Neural progenitor cell (in vitro differentiated cells): Measurements from ENCODE around the gene GP5. TPM values are rescaled to one million over a fixed set of nuclear protein-coding genes. Genes with fewer than 3 reads are reported as not detected.

Source experiments
- DNase-seq: peaks from one replicate; pipeline ENCODE4 v3.0.0-alpha.2; 2016; ENCODE audit warnings: low spot score
- H2AFZ ChIP-seq: fragments of 200-600 bp; sonication (generic); replicated peaks from 2 replicates; pipeline ENCODE4 v1.6.1; 2016; ENCODE audit warnings: antibody characterized with exemption
- H3F3A ChIP-seq: fragments of 200-600 bp; sonication (generic); 2 replicates; pipeline ENCODE4 v1.6.1; 2016; ENCODE audit warnings: antibody characterized with exemption, low read depth
- H3K27ac ChIP-seq: fragments of 200-600 bp; sonication (generic); 2 replicates; pipeline ENCODE4 v1.5.1; 2016; ENCODE audit warnings: mild to moderate bottlenecking
- H3K27me3 ChIP-seq: fragments of 200-600 bp; sonication (generic); 2 replicates; pipeline ENCODE4 v1.6.1; 2016; ENCODE audit warnings: mild to moderate bottlenecking, moderate library complexity
- H3K36me3 ChIP-seq: fragments of 200-600 bp; sonication (generic); 2 replicates; pipeline ENCODE4 v1.5.1; 2016
- H3K4me1 ChIP-seq: fragments of 200-600 bp; sonication (generic); 2 replicates; pipeline ENCODE4 v1.6.1; 2016; ENCODE audit warnings: mixed run types
- H3K4me2 ChIP-seq: fragments of 200-600 bp; sonication (generic); 2 replicates; pipeline ENCODE4 v1.6.1; 2016
- H3K4me3 ChIP-seq: fragments of 200-600 bp; sonication (generic); 2 replicates; pipeline ENCODE4 v1.5.1; 2016
- H3K79me2 ChIP-seq: fragments of 200-600 bp; sonication (generic); 2 replicates; pipeline ENCODE4 v1.6.1; 2016; ENCODE audit warnings: low read depth
- H3K9ac ChIP-seq: fragments of 200-600 bp; sonication (generic); 2 replicates; pipeline ENCODE4 v1.6.1; 2016
- H3K9me3 ChIP-seq: fragments of 200-600 bp; sonication (generic); 2 replicates; pipeline ENCODE4 v1.5.1; 2016; ENCODE audit warnings: low read depth
- H4K20me1 ChIP-seq: fragments of 200-600 bp; sonication (generic); 2 replicates; pipeline ENCODE4 v1.6.1; 2016; ENCODE audit warnings: low read depth
- H3K27ac Mint-ChIP-seq: 3 replicates; pipeline ENCODE4 v1.8.0; 2021; ENCODE audit warnings: mixed read lengths
- H3K27me3 Mint-ChIP-seq: 2 replicates; pipeline ENCODE4 v1.8.0; 2022; ENCODE audit warnings: low read depth, mild to moderate bottlenecking, inconsistent platforms, moderate library complexity, mixed read lengths; ENCODE audit not compliant: insufficient read depth
- H3K36me3 Mint-ChIP-seq: 3 replicates; pipeline ENCODE4 v1.8.0; 2021; ENCODE audit warnings: mixed read lengths
- H3K4me1 Mint-ChIP-seq: 3 replicates; pipeline ENCODE4 v1.8.0; 2021; ENCODE audit warnings: mixed read lengths
- H3K4me3 Mint-ChIP-seq: 3 replicates; pipeline ENCODE4 v1.8.0; 2021; ENCODE audit warnings: mild to moderate bottlenecking, moderate library complexity, mixed read lengths
- H3K9me3 Mint-ChIP-seq: 3 replicates; pipeline ENCODE4 v1.8.0; 2020; ENCODE audit warnings: mixed read lengths
- EZH2 ChIP-seq: fragments of 200-600 bp; sonication (generic); IDR thresholded peaks from 2 replicates; pipeline ENCODE4 v1.6.1; 2017; ENCODE audit warnings: antibody characterized with exemption, mild to moderate bottlenecking, moderate library complexity
- EZH2phosphoT487 ChIP-seq: fragments of 200-600 bp; sonication (generic); IDR thresholded peaks from 2 replicates; pipeline ENCODE4 v1.6.1; 2017; ENCODE audit warnings: antibody characterized with exemption
- total RNA-seq: library from RNA; depleted of rRNA; stranded (reverse); fragments of >200 nt; gene quantifications from 2 replicates; pipeline ENCODE4 v1.2.3, GENCODE V29; 2015; ENCODE audit warnings: low replicate concordance
- TF ChIP-seq, protein P1 (sequence below): fragments of 200-600 bp; sonication (generic); IDR thresholded peaks from 2 replicates; pipeline ENCODE4 v1.5.1; 2017; ENCODE audit warnings: antibody characterized with exemption, mild to moderate bottlenecking

Gene GP5
- total RNA-seq, 1 donor from 2014 or later = not detected

GRCh38 chr3:194381460-194381875 is 17.6 kb downstream of the GP5 start:
- Histone ChIP-seq H3K27me3 (no peaks in the 10 kb centered on the region), H2AFZ (no peak overlapping the region), H3K9me3 (no peaks in the 10 kb centered on the region), H3K36me3 (no peaks in the 10 kb centered on the region), H3K4me3 (no peak overlapping the region), H4K20me1 (no peaks in the 10 kb centered on the region), H3K4me2 (no peak overlapping the region), H3K4me1 (peaks cover 58% of the 10 kb centered on the region), H3K27ac (no peak overlapping the region), H3F3A (peaks cover 40% of the 10 kb centered on the region), H3K9ac (no peak overlapping the region), H3K79me2 (no peaks in the 10 kb centered on the region)
- H3K4me1 Mint-ChIP-seq = peaks cover 42% of the 10 kb centered on the region
- H3K9me3 Mint-ChIP-seq = no peaks in the 10 kb centered on the region
- TF ChIP-seq, protein P1, sequence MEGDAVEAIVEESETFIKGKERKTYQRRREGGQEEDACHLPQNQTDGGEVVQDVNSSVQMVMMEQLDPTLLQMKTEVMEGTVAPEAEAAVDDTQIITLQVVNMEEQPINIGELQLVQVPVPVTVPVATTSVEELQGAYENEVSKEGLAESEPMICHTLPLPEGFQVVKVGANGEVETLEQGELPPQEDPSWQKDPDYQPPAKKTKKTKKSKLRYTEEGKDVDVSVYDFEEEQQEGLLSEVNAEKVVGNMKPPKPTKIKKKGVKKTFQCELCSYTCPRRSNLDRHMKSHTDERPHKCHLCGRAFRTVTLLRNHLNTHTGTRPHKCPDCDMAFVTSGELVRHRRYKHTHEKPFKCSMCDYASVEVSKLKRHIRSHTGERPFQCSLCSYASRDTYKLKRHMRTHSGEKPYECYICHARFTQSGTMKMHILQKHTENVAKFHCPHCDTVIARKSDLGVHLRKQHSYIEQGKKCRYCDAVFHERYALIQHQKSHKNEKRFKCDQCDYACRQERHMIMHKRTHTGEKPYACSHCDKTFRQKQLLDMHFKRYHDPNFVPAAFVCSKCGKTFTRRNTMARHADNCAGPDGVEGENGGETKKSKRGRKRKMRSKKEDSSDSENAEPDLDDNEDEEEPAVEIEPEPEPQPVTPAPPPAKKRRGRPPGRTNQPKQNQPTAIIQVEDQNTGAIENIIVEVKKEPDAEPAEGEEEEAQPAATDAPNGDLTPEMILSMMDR = no peak
- no peaks in the 10 kb centered on the region for H3K36me3 Mint-ChIP-seq
- no peak overlapping the region for H3K27ac Mint-ChIP-seq
- H3K27me3 Mint-ChIP-seq = peaks cover 8% of the 10 kb centered on the region
- H3K4me3 Mint-ChIP-seq = no peak overlapping the region
- no peak for DNase-seq

DNA sequence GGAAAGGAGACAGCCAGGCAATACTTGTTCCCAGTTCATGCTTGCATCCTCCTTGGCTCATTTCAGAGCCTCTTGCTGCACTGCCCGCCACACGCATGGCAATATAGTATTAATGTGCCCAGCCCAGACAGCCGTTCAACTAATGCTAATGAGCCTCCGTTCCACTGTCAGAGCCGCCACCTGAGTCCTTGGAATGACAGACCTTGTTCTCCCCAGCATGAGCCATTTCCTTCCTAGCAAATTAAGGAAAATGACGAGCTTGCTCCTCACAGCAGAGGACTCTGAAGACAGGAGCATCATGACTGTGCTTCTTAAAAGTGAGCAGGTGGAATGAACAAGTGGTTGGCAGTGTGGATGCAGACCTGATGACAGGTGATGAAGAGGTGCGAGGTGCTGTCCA is 18.7 kb downstream of the GP5 start:
- Histone ChIP-seq H3K27me3 (no peaks in the 10 kb centered on the region), H3K4me2 (no peak overlapping the region), H3K4me3 (no peak overlapping the region), H3K4me1 (peaks cover 61% of the 10 kb centered on the region), H2AFZ (no peak overlapping the region), H4K20me1 (no peaks in the 10 kb centered on the region), H3F3A (peaks cover 39% of the 10 kb centered on the region), H3K9me3 (no peaks in the 10 kb centered on the region), H3K79me2 (no peaks in the 10 kb centered on the region), H3K27ac (no peak overlapping the region), H3K9ac (no peak overlapping the region), H3K36me3 (no peaks in the 10 kb centered on the region)
- H3K27me3 Mint-ChIP-seq = peaks cover 7% of the 10 kb centered on the region
- H3K4me3 Mint-ChIP-seq = no peak overlapping the region
- H3K9me3 Mint-ChIP-seq = no peaks in the 10 kb centered on the region
- peaks cover 53% of the 10 kb centered on the region for H3K4me1 Mint-ChIP-seq
- no peak overlapping the region for H3K27ac Mint-ChIP-seq
- DNase-seq = no peak
- no peaks in the 10 kb centered on the region for H3K36me3 Mint-ChIP-seq
- TF ChIP-seq, protein P1 = no peak
- TF ChIP-seq EZH2phosphoT487 (no peak), EZH2 (no peak)

- TF ChIP-seq EZH2phosphoT487 (no peak), EZH2 (no peak)
- TF ChIP-seq, protein P1 = no peak
- no peak overlapping the region for H3K4me3 ChIP-seq
- H3K36me3 ChIP-seq = no peaks in the 10 kb centered on the region
- no peaks in the 10 kb centered on the region for H3K79me2 ChIP-seq
- Mint-ChIP-seq H3K4me1 (peaks cover 59% of the 10 kb centered on the region), H3K27me3 (peaks cover 9% of the 10 kb centered on the region), H3K9me3 (no peaks in the 10 kb centered on the region), H3K36me3 (no peaks in the 10 kb centered on the region), H3K27ac (peak overlapping the region; percentile 51), H3K4me3 (no peak overlapping the region)
- H3K9me3 ChIP-seq = no peaks in the 10 kb centered on the region
- H4K20me1 ChIP-seq = no peaks in the 10 kb centered on the region
- H3K4me1 ChIP-seq = peaks cover 64% of the 10 kb centered on the region
- H3K9ac ChIP-seq = no peak overlapping the region
- no peaks in the 10 kb centered on the region for H3K27me3 ChIP-seq
- no peak overlapping the region for H3K4me2 ChIP-seq
- H2AFZ ChIP-seq = no peak overlapping the region
- no peak for DNase-seq
- no peak overlapping the region for H3K27ac ChIP-seq
- H3F3A ChIP-seq = peaks cover 45% of the 10 kb centered on the region
These were observed 19.4 kb downstream of the GP5 start for GRCh38 chr3:194379651-194380050.
